Panc1 (cell line): Measurements from ENCODE around the gene FKBP1A.

Source experiments
- CTCF ChIP-seq: fragments of 450-650 bp; IDR thresholded peaks from 2 replicates; pipeline ENCODE4 v1.5.1; 2017; ENCODE audit warnings: mild to moderate bottlenecking
- POLR2AphosphoS5 ChIP-seq: IDR thresholded peaks from 2 replicates; pipeline ENCODE4 v1.6.1; 2012; ENCODE audit warnings: mild to moderate bottlenecking, low read depth, low read length, moderate library complexity
- REST ChIP-seq, 2 experiments: IDR thresholded peaks; 2 replicates each; pipeline ENCODE4 v1.6.1; 2011 to 2012; ENCODE audit warnings: low read depth in 2 of 2, control low read depth in 1 of 2, low read length in 1 of 2, mild to moderate bottlenecking in 1 of 2, moderate library complexity in 1 of 2; ENCODE audit not compliant: insufficient read depth in 1 of 2
- SIN3A ChIP-seq: IDR thresholded peaks from 2 replicates; pipeline ENCODE4 v1.6.1; 2012; ENCODE audit warnings: low read depth, mild to moderate bottlenecking, low read length, moderate library complexity, borderline replicate concordance; ENCODE audit not compliant: insufficient read depth
- TCF7L2 ChIP-seq: IDR thresholded peaks from 2 replicates; pipeline ENCODE4 v1.6.1; 2011; ENCODE audit warnings: mild to moderate bottlenecking, low read depth, low read length, inconsistent platforms

GRCh38 chr20:1442304-1442703 is 49.5 kb upstream of the FKBP1A start:
- no peak for TF ChIP-seq CTCF
- TF ChIP-seq POLR2AphosphoS5: no peak
- TF ChIP-seq REST (IDR thresholded peaks at IDR 0.05; ENCODE audit: insufficient read depth in 1 of 2, low read depth in 2 of 2, low read length in 1 of 2): no peak
- TF ChIP-seq TCF7L2: no peak
- no peak for TF ChIP-seq SIN3A
